ENCODE measurements around the gene GLP2R. TPM values are rescaled to one million over a fixed set of nuclear protein-coding genes. Genes with fewer than 3 reads are reported as not detected.

GLP2R gene
- total and polyA plus RNA-seq, 2 of the 8 experiments (the other 6 are each of a cell fraction or from before 2014, with no cell fraction given): not detected

DNA sequence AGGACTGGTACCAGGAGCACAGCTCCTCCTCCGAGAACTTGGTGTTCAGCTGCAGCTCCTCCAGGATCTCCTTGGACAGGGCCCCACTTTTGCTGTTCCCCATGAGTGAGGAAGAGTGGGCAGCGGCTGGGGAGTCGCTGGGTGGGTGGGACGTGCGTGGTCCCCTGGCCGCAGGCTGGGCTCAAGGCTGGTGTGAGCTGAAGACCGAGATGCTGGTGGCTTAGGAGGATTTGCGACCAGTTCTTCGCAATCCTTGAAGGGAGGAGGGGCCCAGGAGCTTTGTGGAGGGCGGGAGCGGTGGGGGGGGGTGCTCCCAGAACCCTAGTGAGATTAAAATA lies 79.3 kb downstream of the GLP2R start, which contains the start of gene RCVRN (continued):
- TF ChIP-seq GABPA (IDR thresholded peaks at IDR 0.05; ENCODE audit: borderline replicate concordance, insufficient read depth, low read length): no peak
- no peak for TF ChIP-seq CREB1 (IDR thresholded peaks at IDR 0.05)
- no peak for TF ChIP-seq CHD2 (IDR thresholded peaks at IDR 0.05; ENCODE audit: low read length)
- TF ChIP-seq CHD7 (IDR thresholded peaks at IDR 0.05; ENCODE audit: insufficient replicate concordance, low read length): no peak
- TF ChIP-seq NANOG (IDR thresholded peaks at IDR 0.05; ENCODE audit: insufficient read depth, low read depth, low read length, poor library complexity, severe bottlenecking): no peak
- TF ChIP-seq RFX5 (IDR thresholded peaks at IDR 0.05; ENCODE audit: borderline replicate concordance, low read depth, low read length): no peak

Measured in H1 (cell line).